Measurements from ENCODE around the gene FLVCR2.
A peak's percentile ranks its signal among the peaks of the same experiment; 100 is the strongest.

FLVCR2 gene

DNA sequence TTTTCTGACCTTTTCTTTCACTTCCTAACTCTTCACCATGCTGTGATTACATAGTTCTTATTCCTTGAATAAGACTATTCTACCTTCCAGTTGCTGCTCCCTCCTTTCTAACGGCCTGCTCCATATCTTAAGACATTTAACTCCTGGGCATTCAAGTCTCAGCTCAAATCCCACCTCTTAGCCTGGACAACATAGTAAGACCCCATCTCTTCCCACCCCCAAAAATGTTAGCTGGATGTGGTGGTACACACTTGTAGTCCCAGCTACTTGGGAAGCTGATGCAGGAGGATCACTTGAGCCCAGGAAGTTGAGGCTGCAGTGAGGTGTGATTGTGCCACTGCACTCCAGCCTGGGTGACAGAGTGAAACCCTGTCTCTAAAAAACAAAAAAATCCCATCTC lies 71.4 kb downstream of the FLVCR2 start:
- Histone ChIP-seq H3K9me3 (ENCODE audit: control insufficient read depth, low read length) (no peaks in the 10 kb centered on the region), H2BK5ac (ENCODE audit: low read depth, low read length, poor library complexity, severe bottlenecking) (no peak overlapping the region), H4K8ac (ENCODE audit: low read length) (no peak overlapping the region), H3K36me3 (ENCODE audit: control insufficient read depth in 1 of 2, insufficient read depth in 2 of 2, low read depth in 1 of 2, low read length in 2 of 2) (peaks cover 26 to 47% of the 10 kb centered on the region in 2 experiments), H3K79me1 (replicated peaks; ENCODE audit: low read length, poor library complexity, severe bottlenecking) (peaks cover 24% of the 10 kb centered on the region), H3K4me1 (ENCODE audit: control insufficient read depth, insufficient read depth, low read depth, low read length) (peaks cover 19% of the 10 kb centered on the region), H2BK120ac (ENCODE audit: low read depth, low read length) (no peak overlapping the region), H3K4me3 (ENCODE audit: insufficient read depth in 1 of 2, low read depth in 1 of 2, low read length in 2 of 2) (no peak overlapping the region), H2AFZ (ENCODE audit: low read depth, low read length) (no peak overlapping the region), H2BK15ac (ENCODE audit: low read depth, poor library complexity, severe bottlenecking) (no peak overlapping the region), H4K91ac (ENCODE audit: low read length) (no peak overlapping the region), H3K9ac (ENCODE audit: low read length) (no peak overlapping the region), H3K18ac (ENCODE audit: low read depth in 1 of 2, low read length in 2 of 2) (no peak overlapping the region), H3K27me3 (ENCODE audit: control insufficient read depth in 1 of 2, insufficient read depth in 1 of 2, low read length in 2 of 2) (no peaks in the 10 kb centered on the region), H2BK12ac (ENCODE audit: low read length in 2 of 2) (no peak overlapping the region), H3K14ac (ENCODE audit: low read length in 2 of 2) (no peak overlapping the region), H3K23ac (ENCODE audit: low read length in 2 of 2) (no peak overlapping the region), H2AK5ac (ENCODE audit: low read length, severe bottlenecking) (peak overlapping the region; percentile 5), H3K27ac (ENCODE audit: low read length, poor library complexity, severe bottlenecking) (peak overlapping the region; percentile 5), H3K4me2 (ENCODE audit: low read length, poor library complexity, severe bottlenecking) (no peak overlapping the region), H3K4ac (ENCODE audit: low read depth in 1 of 2, low read length in 2 of 2) (no peak overlapping the region)
- DNase-seq = no peak
- WGBS = 100% methylated on average over 1 of the region's 1 CpG

DNA sequence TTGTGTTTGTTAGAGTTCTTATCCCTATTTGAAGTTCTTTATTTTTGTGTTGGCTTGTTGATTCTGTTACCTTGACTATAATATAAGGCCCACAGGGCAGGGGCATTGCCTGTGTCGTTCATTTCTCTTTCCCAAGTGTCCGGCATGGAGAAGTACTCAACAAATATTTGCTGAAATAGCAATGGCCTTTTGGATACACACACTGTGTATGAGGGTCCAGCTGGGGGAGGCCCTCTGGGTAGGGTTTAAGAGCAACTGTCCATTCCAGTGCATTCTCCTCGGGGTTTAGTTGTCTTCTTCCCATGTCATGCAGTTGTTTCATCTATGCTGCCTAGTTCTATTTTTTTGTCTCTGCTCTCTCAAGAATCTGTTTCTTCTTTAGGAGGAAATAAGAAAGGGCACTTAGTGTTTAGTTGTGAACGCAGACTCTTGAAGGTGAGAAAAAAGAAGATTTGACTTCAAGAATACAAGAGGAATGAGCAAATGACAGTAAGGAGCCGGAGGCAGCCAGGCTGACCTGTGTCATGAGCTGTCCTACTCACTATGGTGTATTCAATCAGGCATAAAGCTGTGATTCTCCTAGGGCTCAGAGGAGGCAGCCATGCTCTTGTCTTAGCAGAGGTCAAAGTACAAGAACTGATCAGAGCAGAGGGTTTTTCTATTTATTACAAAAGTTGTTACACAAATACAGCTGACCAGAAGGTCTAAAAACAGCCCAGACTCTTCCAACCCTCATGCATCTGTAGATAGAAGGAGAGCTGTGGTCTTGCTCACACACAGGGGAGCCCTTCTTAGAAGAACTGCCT lies 72.0 kb downstream of the FLVCR2 start:
- DNase-seq = no peak
- Histone ChIP-seq H3K9me3 (ENCODE audit: control insufficient read depth, low read length) (no peaks in the 10 kb centered on the region), H4K8ac (ENCODE audit: low read length) (no peak overlapping the region), H3K18ac (ENCODE audit: low read depth in 1 of 2, low read length in 2 of 2) (no peak overlapping the region), H3K27me3 (ENCODE audit: control insufficient read depth in 1 of 2, insufficient read depth in 1 of 2, low read length in 2 of 2) (no peaks in the 10 kb centered on the region), H2BK15ac (ENCODE audit: low read depth, poor library complexity, severe bottlenecking) (no peak overlapping the region), H3K14ac (ENCODE audit: low read length in 2 of 2) (no peak overlapping the region), H2BK5ac (ENCODE audit: low read depth, low read length, poor library complexity, severe bottlenecking) (peak overlapping the region; percentile 36), H4K91ac (ENCODE audit: low read length) (no peak overlapping the region), H3K4ac (ENCODE audit: low read depth in 1 of 2, low read length in 2 of 2) (no peak overlapping the region), H2AK5ac (ENCODE audit: low read length, severe bottlenecking) (peak overlapping the region; percentile 76), H3K36me3 (ENCODE audit: control insufficient read depth in 1 of 2, insufficient read depth in 2 of 2, low read depth in 1 of 2, low read length in 2 of 2) (peaks cover 31 to 54% of the 10 kb centered on the region in 2 experiments), H2BK120ac (ENCODE audit: low read depth, low read length) (no peak overlapping the region), H3K9ac (ENCODE audit: low read length) (no peak overlapping the region), H2BK12ac (ENCODE audit: low read length in 2 of 2) (no peak overlapping the region), H3K4me3 (ENCODE audit: insufficient read depth in 1 of 2, low read depth in 1 of 2, low read length in 2 of 2) (no peak overlapping the region), H3K27ac (ENCODE audit: low read length, poor library complexity, severe bottlenecking) (no peak overlapping the region), H3K4me2 (ENCODE audit: low read length, poor library complexity, severe bottlenecking) (no peak overlapping the region), H3K4me1 (ENCODE audit: control insufficient read depth, insufficient read depth, low read depth, low read length) (peaks cover 19% of the 10 kb centered on the region), H3K79me1 (replicated peaks; ENCODE audit: low read length, poor library complexity, severe bottlenecking) (peaks cover 27% of the 10 kb centered on the region), H3K23ac (ENCODE audit: low read length in 2 of 2) (no peak overlapping the region), H2AFZ (ENCODE audit: low read depth, low read length) (no peak overlapping the region)
- WGBS = 99% methylated on average over 5 of the region's 5 CpGs

DNA sequence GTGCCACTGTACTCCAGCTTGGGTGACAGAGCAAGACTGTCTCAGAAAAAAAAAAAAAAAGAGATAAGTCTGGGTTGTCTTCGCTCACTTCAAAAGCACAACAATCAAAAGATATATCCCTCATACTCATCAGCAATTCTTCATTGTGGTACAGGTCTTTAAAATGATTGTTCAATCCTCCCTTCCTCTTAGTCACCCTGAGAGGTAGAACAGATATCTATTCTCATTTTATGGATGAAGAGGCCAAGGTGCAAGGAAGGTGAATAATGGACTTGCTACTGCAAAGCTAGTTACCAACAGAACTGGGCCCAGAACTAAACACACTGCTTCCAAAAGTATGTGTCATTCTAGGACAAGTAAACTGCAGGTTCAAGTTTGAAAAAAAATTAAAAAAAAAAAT lies 75.1 kb downstream of the FLVCR2 start:
- no peak overlapping the region for H3K14ac ChIP-seq (ENCODE audit: low read length in 2 of 2)
- no peak for DNase-seq
- no peak overlapping the region for H3K18ac ChIP-seq (ENCODE audit: low read depth in 1 of 2, low read length in 2 of 2)

DNA sequence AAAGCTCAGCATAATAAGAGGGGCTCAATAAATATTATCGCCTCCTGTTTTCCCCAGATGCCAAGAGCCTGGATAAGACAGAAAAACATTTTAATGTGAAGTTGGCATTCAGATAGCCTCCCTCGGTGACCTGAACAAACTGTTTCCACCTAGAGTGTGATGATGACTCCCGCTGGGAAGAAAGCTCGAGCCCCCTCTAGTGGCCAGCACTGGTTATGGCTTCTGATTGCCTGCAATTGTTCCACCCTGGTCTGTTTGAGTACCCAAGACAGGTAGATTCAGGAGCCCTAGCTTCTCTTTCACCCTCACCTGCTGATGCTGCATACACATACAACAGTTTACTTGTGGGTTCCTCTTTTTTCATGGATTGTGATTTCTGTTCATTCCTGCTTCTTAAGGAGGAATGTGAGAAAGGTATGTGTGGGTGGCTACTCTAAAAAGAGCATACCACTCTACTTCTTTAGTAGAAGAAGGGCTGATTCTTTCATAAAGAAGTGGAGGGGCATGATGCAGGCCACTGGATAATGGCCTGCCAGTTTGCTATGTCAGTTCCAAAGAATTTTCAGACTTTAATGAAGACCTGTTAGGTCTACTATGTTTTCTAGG lies 75.8 kb downstream of the FLVCR2 start:
- Histone ChIP-seq H2BK15ac (ENCODE audit: low read depth, poor library complexity, severe bottlenecking) (no peak overlapping the region), H3K27ac (ENCODE audit: low read length, poor library complexity, severe bottlenecking) (no peak overlapping the region), H2AK5ac (ENCODE audit: low read length, severe bottlenecking) (no peak overlapping the region), H3K4me1 (ENCODE audit: control insufficient read depth, insufficient read depth, low read depth, low read length) (peaks cover 4% of the 10 kb centered on the region), H3K9me3 (ENCODE audit: control insufficient read depth, low read length) (no peaks in the 10 kb centered on the region), H3K23ac (ENCODE audit: low read length in 2 of 2) (no peak overlapping the region), H3K18ac (ENCODE audit: low read depth in 1 of 2, low read length in 2 of 2) (no peak overlapping the region), H3K9ac (ENCODE audit: low read length) (no peak overlapping the region), H3K36me3 (ENCODE audit: control insufficient read depth in 1 of 2, insufficient read depth in 2 of 2, low read depth in 1 of 2, low read length in 2 of 2) (peaks cover 31 to 69% of the 10 kb centered on the region in 2 experiments), H3K14ac (ENCODE audit: low read length in 2 of 2) (no peak overlapping the region), H2AFZ (ENCODE audit: low read depth, low read length) (no peak overlapping the region), H3K27me3 (ENCODE audit: control insufficient read depth in 1 of 2, insufficient read depth in 1 of 2, low read length in 2 of 2) (no peaks in the 10 kb centered on the region), H2BK5ac (ENCODE audit: low read depth, low read length, poor library complexity, severe bottlenecking) (no peak overlapping the region), H3K4me3 (ENCODE audit: insufficient read depth in 1 of 2, low read depth in 1 of 2, low read length in 2 of 2) (no peak overlapping the region), H2BK12ac (ENCODE audit: low read length in 2 of 2) (no peak overlapping the region), H2BK120ac (ENCODE audit: low read depth, low read length) (no peak overlapping the region), H4K8ac (ENCODE audit: low read length) (no peak overlapping the region), H3K4ac (ENCODE audit: low read depth in 1 of 2, low read length in 2 of 2) (no peak overlapping the region), H3K4me2 (ENCODE audit: low read length, poor library complexity, severe bottlenecking) (no peak overlapping the region), H4K91ac (ENCODE audit: low read length) (no peak overlapping the region), H3K79me1 (replicated peaks; ENCODE audit: low read length, poor library complexity, severe bottlenecking) (peaks cover 37% of the 10 kb centered on the region)
- DNase-seq = peak; percentile 68
- whole genome bisulfite sequencing = 20% methylated on average over 4 of the region's 4 CpGs

More for the DNA sequence above, 75.1 kb downstream of the FLVCR2 start:
- peaks cover 5% of the 10 kb centered on the region for H3K4me1 ChIP-seq (ENCODE audit: control insufficient read depth, insufficient read depth, low read depth, low read length)
- H3K27ac ChIP-seq (ENCODE audit: low read length, poor library complexity, severe bottlenecking) = no peak overlapping the region
- no peak overlapping the region for H2AFZ ChIP-seq (ENCODE audit: low read depth, low read length)
- no peak overlapping the region for H2BK5ac ChIP-seq (ENCODE audit: low read depth, low read length, poor library complexity, severe bottlenecking)
- H4K91ac ChIP-seq (ENCODE audit: low read length) = no peak overlapping the region
- no peak overlapping the region for H3K23ac ChIP-seq (ENCODE audit: low read length in 2 of 2)
- no peak overlapping the region for H3K9ac ChIP-seq (ENCODE audit: low read length)
- H3K79me1 ChIP-seq (replicated peaks; ENCODE audit: low read length, poor library complexity, severe bottlenecking) = peaks cover 34% of the 10 kb centered on the region
- H2BK120ac ChIP-seq (ENCODE audit: low read depth, low read length) = no peak overlapping the region
- H2BK12ac ChIP-seq (ENCODE audit: low read length in 2 of 2) = no peak overlapping the region
- H3K4me3 ChIP-seq (ENCODE audit: insufficient read depth in 1 of 2, low read depth in 1 of 2, low read length in 2 of 2) = no peak overlapping the region
- no peaks in the 10 kb centered on the region for H3K9me3 ChIP-seq (ENCODE audit: control insufficient read depth, low read length)
- no peak overlapping the region for H4K8ac ChIP-seq (ENCODE audit: low read length)
- no peak overlapping the region for H2AK5ac ChIP-seq (ENCODE audit: low read length, severe bottlenecking)
- WGBS = no CpG with 5 or more reads among the region's 1 CpG
- no peak overlapping the region for H2BK15ac ChIP-seq (ENCODE audit: low read depth, poor library complexity, severe bottlenecking)
- H3K4ac ChIP-seq (ENCODE audit: low read depth in 1 of 2, low read length in 2 of 2) = no peak overlapping the region
- H3K27me3 ChIP-seq (ENCODE audit: control insufficient read depth in 1 of 2, insufficient read depth in 1 of 2, low read length in 2 of 2) = no peaks in the 10 kb centered on the region
- H3K36me3 ChIP-seq (ENCODE audit: control insufficient read depth in 1 of 2, insufficient read depth in 2 of 2, low read depth in 1 of 2, low read length in 2 of 2) = peaks cover 31 to 72% of the 10 kb centered on the region in 2 experiments
- H3K4me2 ChIP-seq (ENCODE audit: low read length, poor library complexity, severe bottlenecking) = no peak overlapping the region
